GM10248 (cell line): Measurements from ENCODE around the gene SHH.

Source experiments
- CTCF ChIA-PET: fragments of 300-600 bp; sonication (Branson Sonifier 250); formaldehyde crosslinking; extraction: SDS; loops from one replicate; lab custom pipeline; 2021; ENCODE audit warnings: antibody characterized with exemption; lab: Yijun Ruan, JAX
- POLR2A ChIA-PET: fragments of 350-650 bp; sonication (Branson Sonifier 250); formaldehyde crosslinking; extraction: SDS; loops from one replicate; lab custom pipeline; 2020; ENCODE audit warnings: antibody characterized with exemption; lab: Yijun Ruan, JAX
- DNase-seq: peaks from one replicate; pipeline ENCODE4 v3.0.0; 2012; ENCODE audit errors: extremely low spot score
- TF ChIP-seq, protein P1 (sequence below): IDR thresholded peaks from 2 replicates; pipeline ENCODE4 v1.5.1; 2012; ENCODE audit warnings: mild to moderate bottlenecking, low read depth; ENCODE audit errors: extremely low read depth, missing control alignments, control extremely low read depth

The SHH gene

DNA sequence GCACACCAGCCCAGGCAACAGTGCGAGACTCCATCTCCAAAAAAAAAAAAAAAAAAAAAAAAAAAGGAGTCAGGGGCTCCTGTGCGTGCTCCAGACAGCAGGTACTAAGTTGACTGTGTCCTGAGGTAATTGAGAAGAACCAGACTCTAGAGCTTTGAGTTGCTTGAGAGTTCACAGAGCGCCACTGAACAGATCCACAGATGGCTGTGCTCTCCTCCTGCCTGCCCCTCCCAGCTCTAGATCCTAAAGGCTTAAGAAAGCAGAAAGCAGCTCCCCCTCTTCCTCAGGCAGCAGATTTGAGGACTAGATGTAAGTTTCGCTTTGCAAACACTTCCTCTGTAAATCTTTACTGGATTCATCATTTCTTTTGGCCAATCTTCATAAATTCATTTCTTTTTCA, 38.7 kb downstream of the SHH start:
- TF ChIP-seq, protein P1, sequence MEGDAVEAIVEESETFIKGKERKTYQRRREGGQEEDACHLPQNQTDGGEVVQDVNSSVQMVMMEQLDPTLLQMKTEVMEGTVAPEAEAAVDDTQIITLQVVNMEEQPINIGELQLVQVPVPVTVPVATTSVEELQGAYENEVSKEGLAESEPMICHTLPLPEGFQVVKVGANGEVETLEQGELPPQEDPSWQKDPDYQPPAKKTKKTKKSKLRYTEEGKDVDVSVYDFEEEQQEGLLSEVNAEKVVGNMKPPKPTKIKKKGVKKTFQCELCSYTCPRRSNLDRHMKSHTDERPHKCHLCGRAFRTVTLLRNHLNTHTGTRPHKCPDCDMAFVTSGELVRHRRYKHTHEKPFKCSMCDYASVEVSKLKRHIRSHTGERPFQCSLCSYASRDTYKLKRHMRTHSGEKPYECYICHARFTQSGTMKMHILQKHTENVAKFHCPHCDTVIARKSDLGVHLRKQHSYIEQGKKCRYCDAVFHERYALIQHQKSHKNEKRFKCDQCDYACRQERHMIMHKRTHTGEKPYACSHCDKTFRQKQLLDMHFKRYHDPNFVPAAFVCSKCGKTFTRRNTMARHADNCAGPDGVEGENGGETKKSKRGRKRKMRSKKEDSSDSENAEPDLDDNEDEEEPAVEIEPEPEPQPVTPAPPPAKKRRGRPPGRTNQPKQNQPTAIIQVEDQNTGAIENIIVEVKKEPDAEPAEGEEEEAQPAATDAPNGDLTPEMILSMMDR = no peak
- POLR2A ChIA-PET = interaction anchor here (0.6 kb wide), 1 partner anchor 545 kb away, joined by 3 read pairs; no protein-coding TSS in a partner anchor
- CTCF ChIA-PET = interaction anchor here (0.7 to 2.6 kb wide), 4 partner anchors 8 to 394 kb away, joined by 3 to 16 read pairs (median 3); no protein-coding TSS in a partner anchor
- no peak for DNase-seq

DNA sequence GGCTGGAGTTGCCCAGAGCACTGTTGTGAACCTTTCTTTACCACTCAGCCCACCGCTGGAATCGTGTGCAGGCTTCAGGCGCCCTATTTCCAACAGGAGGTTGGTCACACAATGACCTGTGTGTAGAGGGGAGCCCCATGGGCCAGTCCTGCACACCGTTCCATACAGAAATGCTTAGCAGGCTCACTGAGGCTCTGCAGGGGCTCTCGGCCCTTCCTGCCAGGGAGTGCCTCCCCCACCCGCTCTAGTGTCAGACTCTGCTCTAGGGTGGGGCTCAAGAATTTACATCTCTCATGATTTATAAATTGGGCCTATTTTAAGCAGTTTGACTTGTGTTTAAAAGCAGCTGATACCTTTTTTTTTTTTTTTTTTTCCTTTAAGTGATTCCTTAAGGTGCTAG, 42.0 kb downstream of the SHH start:
- ChIA-PET CTCF (interaction anchor here (0.9 to 6.5 kb wide), 3 partner anchors 10 to 390 kb away, joined by 3 to 155 read pairs (median 5); no protein-coding TSS in a partner anchor), POLR2A (no interaction called here)
- TF ChIP-seq, protein P1 = no peak
- no peak for DNase-seq

DNA sequence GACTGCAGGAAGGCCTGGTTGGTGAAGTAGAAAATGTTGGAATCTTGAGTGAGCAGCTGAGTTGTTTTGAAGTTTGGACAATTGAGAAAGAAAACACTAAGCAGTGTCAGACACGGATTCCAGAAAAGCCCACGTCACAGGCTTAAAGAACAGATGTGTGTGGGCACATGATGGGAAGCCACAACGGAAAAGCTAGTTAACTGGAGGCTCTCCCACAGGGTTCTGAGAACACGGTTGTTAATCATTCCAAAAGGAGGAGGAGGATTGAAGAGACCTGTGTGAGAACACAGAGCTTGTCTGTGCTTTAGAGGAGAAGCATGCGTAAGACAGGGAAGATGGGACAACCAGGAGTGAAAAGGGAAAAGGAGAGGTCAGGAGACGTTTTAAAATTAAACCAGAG, 42.6 kb downstream of the SHH start:
- POLR2A ChIA-PET = no interaction called here
- CTCF ChIA-PET = interaction anchor here (0.9 to 6.5 kb wide), 3 partner anchors 10 to 390 kb away, joined by 3 to 155 read pairs (median 5); no protein-coding TSS in a partner anchor
- no peak for DNase-seq
- TF ChIP-seq, protein P1 = no peak

DNA sequence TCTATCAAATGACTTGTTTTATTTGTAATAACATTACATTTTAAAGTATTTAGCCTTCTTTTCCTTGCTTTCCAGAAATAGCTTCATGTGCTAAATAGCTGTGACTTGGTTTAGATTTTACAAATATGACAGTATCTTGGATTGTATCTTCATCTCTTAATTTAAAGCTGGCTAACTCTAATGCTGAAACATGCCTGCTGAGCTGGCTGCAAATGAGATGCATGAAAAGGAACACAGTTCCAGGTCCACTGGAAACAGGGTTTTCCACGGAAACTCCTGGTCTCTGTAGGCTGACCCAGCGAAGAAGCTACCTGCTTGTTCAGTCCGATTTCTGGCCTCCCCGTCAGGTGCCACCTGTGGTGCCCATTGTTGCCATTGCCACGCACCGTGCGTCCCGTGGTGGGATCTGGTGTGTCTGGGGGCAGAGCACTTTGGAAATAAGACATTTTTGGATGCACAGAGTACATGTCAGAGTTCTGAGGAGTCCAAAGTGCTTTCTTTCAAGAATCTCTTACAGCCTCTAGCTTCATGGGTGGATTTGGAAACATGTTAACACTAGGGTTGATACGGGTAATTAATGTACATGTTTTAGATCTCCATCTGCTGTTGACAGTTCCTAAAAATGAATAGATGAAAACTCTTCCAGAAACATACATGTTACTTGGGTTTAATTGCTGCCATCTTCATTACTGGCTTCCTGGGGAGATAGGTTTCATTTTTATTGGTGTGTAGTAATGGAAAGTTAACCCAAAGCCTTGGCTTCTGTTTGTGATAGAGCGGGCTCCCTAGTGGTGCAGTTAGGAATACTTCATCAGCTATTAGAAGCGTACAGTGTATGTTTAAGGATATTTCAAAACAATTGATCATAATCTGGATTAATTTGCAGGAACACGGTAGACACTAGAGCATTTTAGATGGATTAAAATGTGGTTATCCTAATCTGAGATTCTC, 45.0 kb downstream of the SHH start:
- ChIA-PET POLR2A (interaction anchor here (0.6 kb wide), 1 partner anchor 51 kb away, joined by 3 read pairs; no protein-coding TSS in a partner anchor), CTCF (interaction anchor here (0.6 to 6.5 kb wide), 21 partner anchors 10 to 840 kb away, joined by 3 to 155 read pairs (median 6); no protein-coding TSS in a partner anchor)
- TF ChIP-seq, protein P1 = no peak
- no peak for DNase-seq

DNA sequence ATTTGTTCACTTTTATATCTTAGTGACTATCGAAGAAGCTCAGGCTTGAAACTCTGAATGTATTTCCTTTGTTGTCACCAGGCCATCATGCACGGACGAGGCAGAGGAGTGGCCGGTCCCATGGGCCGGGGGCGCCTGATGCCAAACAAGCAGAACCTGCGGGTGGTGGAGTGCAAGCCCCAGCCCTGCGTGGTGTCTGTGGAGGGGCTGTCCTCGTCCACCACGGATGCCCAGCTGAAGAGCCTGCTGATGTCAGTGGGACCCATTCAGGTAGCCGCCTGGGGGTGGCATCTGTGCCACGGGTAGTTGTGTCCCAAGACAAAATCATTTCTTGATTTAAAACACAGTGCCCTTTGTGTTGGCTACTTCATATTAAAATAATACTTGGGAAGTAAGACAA, 45.9 kb downstream of the SHH start:
- TF ChIP-seq, protein P1 = no peak
- ChIA-PET CTCF (interaction anchor here (1.2 to 6.5 kb wide), 12 partner anchors 9 to 839 kb away, joined by 3 to 155 read pairs (median 12); no protein-coding TSS in a partner anchor), POLR2A (no interaction called here)
- no peak for DNase-seq

DNA sequence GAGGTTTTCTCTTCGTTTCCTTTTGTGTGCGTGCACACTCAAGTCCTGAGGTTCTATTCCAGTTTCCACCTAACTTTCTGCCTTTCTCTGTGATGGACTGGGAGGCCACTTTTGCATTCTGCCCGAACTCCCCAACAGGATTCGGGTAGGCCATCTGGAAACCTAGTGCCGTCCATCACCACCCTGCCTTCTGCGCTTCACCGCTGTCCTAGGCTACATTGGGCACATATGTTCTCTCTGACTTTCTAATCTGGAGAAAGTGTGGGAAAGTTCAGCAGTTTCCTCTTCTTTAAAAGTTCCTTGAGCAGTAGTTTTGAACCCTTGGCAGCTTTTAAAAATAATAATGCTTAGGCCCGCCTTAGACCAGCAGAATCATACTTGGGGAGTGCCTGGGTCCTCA, 46.8 kb downstream of the SHH start:
- ChIA-PET CTCF (interaction anchor here (3.8 to 6.5 kb wide), 2 partner anchors 161 to 169 kb away, joined by 17 to 155 read pairs; no protein-coding TSS in a partner anchor), POLR2A (no interaction called here)
- TF ChIP-seq, protein P1 = no peak
- DNase-seq = no peak
